Fibroblast of upper back skin (primary cell): ENCODE results near the gene ELF3.
A peak's percentile ranks its signal among the peaks of the same experiment; 100 is the strongest.
"Not testable (repeated sequence)": the region's sequence is repeated elsewhere in the genome, so short reads cannot be mapped to it uniquely, and the experiment has no call there.

Source experiments
- DNase-seq: peaks from one replicate; pipeline ENCODE4 v3.0.0-alpha.2; 2013

The ELF3 gene

DNA sequence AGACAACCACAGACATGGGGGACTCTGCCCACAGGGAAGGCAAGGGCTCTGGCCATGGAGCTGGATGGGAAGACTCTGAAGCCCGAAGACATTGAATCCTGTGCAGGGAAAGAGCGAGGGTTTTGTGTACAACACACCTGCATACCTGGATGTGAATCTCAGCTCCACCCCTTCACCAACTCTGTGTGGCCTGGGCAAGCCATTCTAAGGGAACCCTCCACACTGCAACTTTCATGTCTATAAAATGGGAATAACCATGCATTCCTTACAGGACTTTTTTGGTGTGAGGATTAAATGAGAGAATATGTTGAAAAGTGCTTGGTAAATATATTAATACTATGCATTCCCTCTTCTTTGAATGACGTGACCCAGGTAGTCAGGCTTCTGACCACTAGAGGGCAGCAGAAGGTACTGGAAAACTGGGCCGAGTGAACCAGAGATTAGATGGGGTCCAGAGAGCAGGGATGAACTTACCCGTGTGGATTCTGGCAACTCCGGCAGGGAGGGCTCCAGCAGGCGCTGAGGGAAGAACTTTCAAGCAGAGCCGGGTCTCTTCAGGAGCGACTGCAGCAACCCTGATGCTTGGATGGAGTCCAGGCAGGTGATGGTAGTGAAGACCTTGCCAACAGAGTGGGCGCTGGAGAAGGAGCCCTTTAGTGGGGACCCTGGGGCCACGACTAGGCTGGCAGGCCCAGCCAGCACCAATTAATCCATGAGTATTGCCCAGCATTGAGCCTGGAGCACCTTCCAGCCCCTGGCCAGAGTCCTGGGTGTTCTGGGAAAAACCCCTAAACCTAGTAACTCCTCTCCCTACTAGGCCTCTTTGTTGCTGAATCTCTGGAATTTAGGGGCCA lies 834 bp upstream of the ELF3 start:
- peak; percentile 73 for DNase-seq

DNA sequence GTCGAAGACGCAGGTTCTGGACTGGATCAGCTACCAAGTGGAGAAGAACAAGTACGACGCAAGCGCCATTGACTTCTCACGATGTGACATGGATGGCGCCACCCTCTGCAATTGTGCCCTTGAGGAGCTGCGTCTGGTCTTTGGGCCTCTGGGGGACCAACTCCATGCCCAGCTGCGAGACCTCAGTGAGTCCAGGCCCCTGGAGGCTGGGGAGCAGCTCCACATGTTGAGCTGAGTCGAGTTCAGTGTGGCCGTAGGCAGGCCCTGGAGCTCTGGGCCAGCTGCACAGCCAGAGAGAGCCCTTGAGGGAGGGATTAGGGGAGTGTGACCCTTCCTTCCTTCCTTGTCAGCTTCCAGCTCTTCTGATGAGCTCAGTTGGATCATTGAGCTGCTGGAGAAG lies 1.6 kb downstream of the ELF3 start:
- DNase-seq, result no peak

- DNase-seq, result no peak
Measured at GRCh38 chr1:202012544-202013478, 2.4 kb downstream of the ELF3 start.

DNA sequence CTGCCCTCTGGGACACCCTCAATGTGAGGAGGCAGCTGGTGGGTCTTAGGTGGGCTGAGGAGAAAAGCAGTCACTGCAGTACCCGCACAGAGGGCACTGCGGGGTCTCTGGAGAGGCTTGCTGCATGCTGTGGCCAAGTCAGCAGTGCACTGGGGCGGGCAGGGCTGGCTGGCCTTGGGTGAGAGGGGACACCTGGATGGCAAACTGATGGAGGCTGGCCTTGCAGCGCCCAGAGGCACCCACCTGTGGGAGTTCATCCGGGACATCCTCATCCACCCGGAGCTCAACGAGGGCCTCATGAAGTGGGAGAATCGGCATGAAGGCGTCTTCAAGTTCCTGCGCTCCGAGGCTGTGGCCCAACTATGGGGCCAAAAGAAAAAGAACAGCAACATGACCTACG lies 3.2 kb downstream of the ELF3 start:
- DNase-seq, result no peak

DNA sequence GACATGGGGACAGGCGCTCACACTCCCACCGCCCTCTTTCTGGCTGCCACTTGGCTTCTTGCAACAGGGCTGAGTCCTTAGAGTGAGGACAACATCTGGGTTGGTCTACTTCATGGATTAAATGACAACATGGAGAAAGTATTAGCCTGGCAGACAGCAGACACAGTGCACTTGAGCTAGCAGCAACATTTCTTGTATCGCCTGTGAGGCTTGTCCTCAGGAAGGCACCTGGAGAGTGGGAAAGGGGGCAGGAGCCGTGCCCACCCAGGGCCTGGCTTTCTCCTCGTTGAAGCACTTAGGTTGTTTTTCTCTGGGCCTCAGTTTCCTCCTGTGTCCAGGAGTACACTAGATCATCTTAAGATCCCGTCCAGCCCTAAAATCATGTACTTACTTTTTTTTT lies 3.7 kb downstream of the ELF3 start:
- no peak for DNase-seq

- DNase-seq, result no peak
Measured at GRCh38 chr1:202014915-202015661, 4.7 kb downstream of the ELF3 start.

DNA sequence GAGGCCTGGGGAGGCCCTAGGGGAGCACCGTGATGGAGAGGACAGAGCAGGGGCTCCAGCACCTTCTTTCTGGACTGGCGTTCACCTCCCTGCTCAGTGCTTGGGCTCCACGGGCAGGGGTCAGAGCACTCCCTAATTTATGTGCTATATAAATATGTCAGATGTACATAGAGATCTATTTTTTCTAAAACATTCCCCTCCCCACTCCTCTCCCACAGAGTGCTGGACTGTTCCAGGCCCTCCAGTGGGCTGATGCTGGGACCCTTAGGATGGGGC lies 5.2 kb downstream of the ELF3 start:
- no peak for DNase-seq

DNA sequence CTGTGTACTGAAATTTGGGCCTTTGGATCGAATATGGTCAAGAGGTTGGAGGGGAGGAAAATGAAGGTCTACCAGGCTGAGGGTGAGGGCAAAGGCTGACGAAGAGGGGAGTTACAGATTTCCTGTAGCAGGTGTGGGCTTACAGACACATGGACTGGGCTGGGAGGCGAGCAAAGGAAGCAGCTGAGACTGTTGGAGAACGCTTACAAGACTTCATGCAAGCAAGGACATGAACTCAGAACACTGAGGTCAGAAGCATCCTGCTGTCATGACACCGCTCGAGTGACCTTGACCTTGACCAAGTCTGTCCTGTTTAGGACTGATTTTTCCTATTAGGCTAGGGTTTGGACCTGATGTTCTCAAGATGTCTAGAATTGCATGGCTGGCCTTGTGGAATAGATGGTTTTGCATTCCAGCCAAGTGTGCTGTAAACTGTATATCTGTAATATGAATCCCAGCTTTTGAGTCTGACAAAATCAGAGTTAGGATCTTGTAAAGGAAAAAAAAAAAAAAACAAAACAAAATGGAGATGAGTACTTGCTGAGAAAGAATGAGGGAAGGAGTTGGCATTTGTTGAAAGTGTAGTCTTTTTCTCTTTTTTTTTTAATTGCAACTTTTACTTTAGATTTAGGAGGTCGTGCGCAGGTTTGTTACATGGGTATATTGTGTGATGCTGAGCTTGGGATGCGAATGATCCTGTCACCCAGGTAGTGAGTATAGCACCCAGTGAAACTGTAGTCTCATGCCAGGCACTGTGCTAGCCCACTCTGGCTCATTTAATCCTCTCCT lies 5.8 kb downstream of the ELF3 start:
- DNase-seq, result peak; percentile 26

DNA sequence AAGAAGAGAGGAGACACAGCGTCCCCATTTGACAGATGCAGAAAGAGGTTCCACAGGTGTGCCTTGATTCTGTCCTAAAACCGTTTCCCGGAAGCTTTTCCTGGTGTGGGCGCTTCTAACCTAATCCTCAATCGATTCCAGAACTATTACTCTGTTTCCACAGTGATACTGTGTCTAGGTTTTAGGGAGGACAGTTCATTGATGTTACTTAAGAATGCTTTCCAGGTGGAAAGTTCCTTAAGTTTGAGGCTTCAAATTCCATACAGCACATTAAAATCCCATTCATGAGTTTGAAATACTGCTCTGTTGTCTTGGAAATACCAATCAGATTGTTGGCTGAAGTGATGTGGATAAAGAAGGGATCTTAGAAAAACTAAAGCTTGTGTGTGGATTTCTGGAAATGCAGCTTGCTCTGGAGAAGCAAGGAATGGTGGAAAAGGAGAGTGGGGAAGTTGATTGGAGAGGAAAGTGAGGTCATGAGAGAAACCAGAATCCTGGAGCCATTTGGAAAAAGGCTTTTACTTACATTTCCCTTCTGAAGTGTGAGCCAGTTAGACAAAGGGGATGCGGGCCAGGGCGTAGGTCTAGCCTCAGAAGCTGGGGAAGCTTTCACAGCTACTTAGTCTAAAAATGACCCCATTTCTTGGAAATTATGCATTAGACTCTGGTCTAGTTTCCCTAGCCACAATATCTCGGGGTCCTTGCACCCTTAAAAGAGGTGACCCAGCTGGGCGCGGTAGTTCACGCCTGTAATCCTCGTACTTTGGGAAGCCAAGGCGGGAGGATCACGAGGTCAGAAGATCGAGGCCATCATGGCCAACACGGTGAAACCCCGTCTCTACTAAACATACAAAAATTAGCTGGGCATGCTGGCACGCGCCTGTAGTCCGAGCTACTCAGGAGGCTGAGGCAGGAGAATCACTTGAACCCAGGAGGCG lies 6.7 kb downstream of the ELF3 start:
- DNase-seq, result no peak

DNA sequence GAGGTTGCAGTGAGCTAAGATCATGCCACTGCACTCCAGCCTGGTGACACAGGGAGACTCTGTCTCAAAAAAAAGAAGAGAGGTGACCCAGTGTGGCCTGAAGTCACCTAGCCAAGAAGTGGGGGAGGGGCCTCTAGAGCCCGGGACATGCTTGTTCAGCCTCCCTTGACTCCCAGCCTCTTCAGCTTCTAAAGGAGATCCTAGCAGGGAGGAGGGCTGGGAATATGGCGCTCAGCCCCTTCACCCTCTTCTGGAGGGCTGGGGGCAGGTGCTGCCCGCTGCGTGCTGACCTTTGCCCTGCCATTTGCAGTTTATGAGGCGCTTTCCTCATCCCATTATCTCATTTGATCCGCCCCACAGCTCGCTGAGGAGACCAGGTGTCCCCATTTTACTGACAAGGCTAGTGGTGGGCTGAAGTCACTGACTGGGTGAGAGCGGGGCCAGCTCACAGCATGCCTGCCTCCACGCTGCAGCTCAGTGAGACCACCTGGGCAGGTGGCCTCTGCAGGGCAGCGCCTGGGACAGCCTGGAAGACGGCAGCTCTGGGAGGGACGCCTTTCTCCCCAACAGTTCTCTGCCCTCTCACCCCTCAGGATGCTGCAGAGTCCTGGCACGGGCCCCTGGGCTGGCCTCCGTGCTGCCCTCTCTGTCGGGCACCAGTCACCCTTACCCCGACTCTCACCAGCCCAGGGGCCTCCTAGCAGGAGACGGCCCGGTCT lies 7.5 kb downstream of the ELF3 start:
- no peak for DNase-seq

DNA sequence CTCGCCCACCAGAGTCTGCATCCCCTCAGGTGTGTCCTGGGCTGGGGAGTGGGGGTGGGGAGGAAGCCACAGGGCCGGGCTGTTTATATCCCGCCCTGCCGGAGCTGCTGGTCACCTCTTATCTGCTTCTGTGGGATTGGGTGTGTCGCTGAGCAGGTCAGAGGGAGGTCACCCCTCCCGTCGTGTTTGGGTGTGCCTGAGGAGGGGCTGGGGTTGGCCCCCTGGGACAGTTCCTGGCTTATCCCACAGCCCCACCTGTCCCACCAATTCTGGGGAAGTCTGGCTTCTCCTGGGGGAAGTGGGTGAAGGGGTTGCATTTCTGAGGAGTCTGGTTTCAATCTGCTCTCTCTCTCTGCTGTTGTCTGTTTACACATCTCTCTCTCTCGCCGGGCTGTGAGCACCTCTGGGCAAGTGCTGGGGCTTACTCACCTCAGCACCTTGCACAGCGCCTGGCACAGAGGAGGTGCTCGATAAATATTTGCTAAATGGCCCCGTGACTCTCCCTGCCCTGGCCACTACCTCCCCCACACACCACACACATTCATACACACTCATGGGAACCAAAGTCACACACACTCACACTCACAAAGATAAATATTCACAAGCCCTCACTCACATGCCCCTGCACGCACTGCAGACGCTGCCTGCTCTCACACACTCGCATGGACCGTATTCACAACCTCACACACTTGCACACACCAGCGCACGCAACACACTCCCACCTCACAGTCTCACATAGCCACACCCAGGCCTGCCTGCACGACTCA lies 8.3 kb downstream of the ELF3 start:
- no peak for DNase-seq

DNA sequence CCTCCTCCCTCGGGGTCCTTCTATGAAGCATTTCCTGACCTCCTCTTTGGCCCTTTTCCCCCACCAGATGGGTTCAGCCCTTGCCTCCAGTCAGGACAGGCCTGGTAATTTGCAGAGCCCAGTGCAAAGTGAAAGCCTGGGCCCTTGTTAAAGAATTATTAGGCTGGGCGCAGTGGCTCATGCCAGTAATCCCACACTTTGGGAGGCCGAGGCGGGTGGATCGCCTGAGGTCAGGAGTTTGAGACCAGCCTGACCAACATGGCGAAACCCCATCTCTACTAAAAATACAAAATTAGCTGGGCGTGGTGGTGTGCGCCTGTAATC lies 8.8 kb downstream of the ELF3 start:
- DNase-seq, result not testable (repeated sequence)

DNA sequence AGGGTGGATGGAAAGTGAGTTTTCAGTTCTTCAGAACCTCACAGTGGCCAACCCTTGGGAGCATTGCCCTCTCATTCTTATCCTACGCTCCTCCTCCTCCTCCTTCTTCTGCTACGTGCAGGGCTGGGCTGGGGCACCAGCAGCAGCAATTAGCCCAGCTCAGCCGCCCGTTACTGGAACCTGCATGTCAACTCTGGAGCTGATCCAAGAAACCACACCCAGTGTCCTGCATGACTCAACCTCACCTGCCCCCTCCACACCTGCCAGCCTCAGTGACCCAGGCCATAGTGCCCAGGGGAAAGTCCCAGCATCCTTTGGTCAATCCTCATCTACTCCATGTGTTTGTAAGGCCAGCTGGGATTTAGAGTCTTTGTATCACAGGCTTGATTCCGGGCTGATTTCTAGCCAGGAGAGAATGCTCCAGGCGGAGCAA lies 12.6 kb downstream of the ELF3 start:
- no peak for DNase-seq

- peak; percentile 76 for DNase-seq
Measured at GRCh38 chr1:202029171-202029665, 18.8 kb downstream of the ELF3 start.

DNA sequence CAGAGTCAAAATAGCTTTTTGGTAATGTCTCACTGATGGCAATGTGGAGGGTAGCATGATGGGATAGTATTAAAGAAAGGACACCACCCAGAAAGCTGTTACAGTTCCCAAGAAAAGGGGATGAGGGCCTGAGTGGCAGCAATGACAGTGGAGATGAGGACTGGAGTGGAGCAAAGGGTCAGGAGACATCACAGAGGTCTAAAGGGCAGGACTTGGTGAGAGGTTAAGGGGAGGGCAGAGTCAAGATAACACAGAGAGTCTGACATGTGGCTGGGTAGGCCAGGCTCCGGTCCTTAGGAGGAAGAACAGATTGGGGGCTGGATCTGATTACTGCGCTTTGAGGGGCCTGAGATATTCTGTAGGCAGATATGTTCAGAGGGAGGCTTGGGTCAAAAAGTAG lies 19.3 kb downstream of the ELF3 start:
- no peak for DNase-seq

GRCh38 chr1:202031796-202032195 lies 21.4 kb downstream of the ELF3 start:
- no peak for DNase-seq

DNA sequence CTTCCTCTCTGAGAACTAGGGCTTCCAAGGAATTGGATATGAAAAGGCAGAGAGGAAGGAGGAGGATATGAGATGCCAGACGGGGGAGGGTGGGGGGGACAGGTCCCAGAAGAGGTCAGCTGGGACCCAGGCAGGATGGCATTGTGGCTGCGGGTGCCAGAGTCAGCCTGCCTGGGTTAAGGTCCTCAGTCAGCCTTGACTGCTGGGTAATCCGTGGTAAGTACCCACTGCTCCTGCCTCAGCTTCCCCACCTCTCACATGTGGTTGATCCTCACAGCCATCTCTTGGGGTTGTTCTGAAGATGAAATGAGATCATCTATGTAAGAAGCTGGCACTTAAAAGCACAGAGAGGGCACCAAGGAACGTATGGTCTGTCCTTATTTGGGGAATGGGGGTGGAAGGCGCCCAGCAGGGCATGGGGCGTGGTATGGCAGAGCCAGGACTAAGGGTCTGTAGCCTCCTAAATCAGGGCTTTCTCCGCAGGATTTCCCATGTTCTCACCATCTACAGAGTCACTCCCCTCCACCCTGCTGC lies 23.8 kb downstream of the ELF3 start:
- DNase-seq, result no peak

- peak; percentile 95 for DNase-seq
Measured at GRCh38 chr1:202034683-202035462, 24.5 kb downstream of the ELF3 start.
